ENCODE measurements around the gene LINGO3.

The LINGO3 gene

GRCh38 chr19:2305452-2306280 lies 2.3 kb downstream of the LINGO3 start:
- no peak for DNase-seq (ENCODE audit: low read depth)

- no peak for DNase-seq (ENCODE audit: low read depth)
Measured at GRCh38 chr19:2303211-2303798, 4.6 kb downstream of the LINGO3 start.

GRCh38 chr19:2302319-2303210 lies 5.4 kb downstream of the LINGO3 start:
- DNase-seq (ENCODE audit: low read depth): no peak

- no peak for DNase-seq (ENCODE audit: low read depth)
Measured at GRCh38 chr19:2300533-2300932, 7.4 kb downstream of the LINGO3 start.

GRCh38 chr19:2296141-2296540 lies 11.8 kb downstream of the LINGO3 start:
- no peak for DNase-seq (ENCODE audit: low read depth)

- DNase-seq (ENCODE audit: low read depth): peak; percentile 81
Measured at GRCh38 chr19:2294687-2295335, 13.1 kb downstream of the LINGO3 start.

GRCh38 chr19:2291185-2291751 lies 16.7 kb downstream of the LINGO3 start:
- no peak for DNase-seq (ENCODE audit: low read depth)

GRCh38 chr19:2290441-2291184 lies 17.3 kb downstream of the LINGO3 start:
- DNase-seq (ENCODE audit: low read depth): no peak

- no peak for DNase-seq (ENCODE audit: low read depth)
Measured at GRCh38 chr19:2289714-2290435, 18.1 kb downstream of the LINGO3 start.

- no peak for DNase-seq (ENCODE audit: low read depth)
Measured at GRCh38 chr19:2288818-2289713, 18.9 kb downstream of the LINGO3 start.

- DNase-seq (ENCODE audit: low read depth): no peak
Measured at GRCh38 chr19:2288338-2288817, 19.6 kb downstream of the LINGO3 start.

GRCh38 chr19:2287585-2288337 lies 20.2 kb downstream of the LINGO3 start:
- no peak for DNase-seq (ENCODE audit: low read depth)

- no peak for DNase-seq (ENCODE audit: low read depth)
Measured at GRCh38 chr19:2286402-2287140, 21.4 kb downstream of the LINGO3 start.

GRCh38 chr19:2283835-2284507 lies 24.0 kb downstream of the LINGO3 start:
- no peak for DNase-seq (ENCODE audit: low read depth)

GRCh38 chr19:2282862-2283237 lies 25.1 kb downstream of the LINGO3 start:
- no peak for DNase-seq (ENCODE audit: low read depth)

- no peak for DNase-seq (ENCODE audit: low read depth)
Measured at GRCh38 chr19:2282062-2282861, 25.7 kb downstream of the LINGO3 start, which contains the start of gene PEAK3. Gene PEAK3, minus strand, starts transcription at chr19:2282175. Its CDS starts 1,244 bp downstream, at chr19:2280931.
